Measurements from ENCODE around the gene EMC10. TPM values are rescaled to one million over a fixed set of nuclear protein-coding genes. Genes with fewer than 3 reads are reported as not detected.
"Not testable (repeated sequence)": the region's sequence is repeated elsewhere in the genome, so short reads cannot be mapped to it uniquely, and the experiment has no call there.

The EMC10 gene
- total RNA-seq, 2 experiments from 2014 or later, result 39.1 to 44.4 TPM

DNA sequence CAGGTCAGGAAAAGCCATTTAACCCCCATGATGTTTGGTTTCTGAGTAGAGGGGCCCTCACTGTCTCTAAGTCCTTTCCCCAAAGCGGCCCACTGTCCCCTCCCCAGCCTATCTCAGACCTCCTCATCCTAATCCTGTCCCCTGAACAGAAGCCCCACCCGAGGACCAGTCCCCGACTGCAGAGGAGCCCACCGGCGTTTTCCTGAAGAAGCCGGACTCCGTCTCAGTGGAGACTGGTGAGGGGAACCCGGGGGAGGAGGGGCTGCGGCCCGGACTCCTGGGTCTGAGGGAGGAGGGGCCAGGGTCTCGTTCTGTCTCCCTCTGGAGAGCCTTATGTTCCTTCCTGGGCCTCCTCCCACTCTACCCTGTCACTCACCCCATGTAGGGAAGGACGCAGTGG is 40.7 kb upstream of the EMC10 start:
- TF ChIP-seq CTCF (conservative IDR thresholded peaks at IDR 0.05; ENCODE audit: low read length), result no peak
- no peak for TF ChIP-seq EZH2phosphoT487 (IDR thresholded peaks at IDR 0.05; ENCODE audit: borderline replicate concordance, low read depth, low read length)
- H3K9me3 ChIP-seq (ENCODE audit: low read length), result no peaks in the 10 kb centered on the region
- BruUV-seq (replicated peaks), result no TSS peak
- no peak overlapping the region for H3K4me3 ChIP-seq (ENCODE audit: low read depth, low read length, poor library complexity, severe bottlenecking)
- ChIA-PET CTCF (ENCODE audit: unreplicated experiment) (interaction anchor here (0.5 kb wide), 1 partner anchor 24 kb away, joined by 3 read pairs; no protein-coding TSS in a partner anchor), POLR2A (no interaction called here)
- H3K4me1 ChIP-seq (ENCODE audit: insufficient read depth, low read length, poor library complexity, severe bottlenecking), result peaks cover 61% of the 10 kb centered on the region
- no peak overlapping the region for H2AFZ ChIP-seq (ENCODE audit: low read length)
- no peaks in the 10 kb centered on the region for H3K79me2 ChIP-seq (ENCODE audit: insufficient read depth, low read depth, low read length)
- peak overlapping the region; percentile 96 for H3K4me2 ChIP-seq (ENCODE audit: low read length)
- no peak for DNase-seq (ENCODE audit: low spot score)
- H3K36me3 ChIP-seq (ENCODE audit: insufficient read depth, low read length), result no peaks in the 10 kb centered on the region
- intact Hi-C loops (cut with micrococcal nuclease; ENCODE audit: unreplicated experiment), result no loop called here
- H4K20me1 ChIP-seq (ENCODE audit: insufficient read depth, low read length), result no peaks in the 10 kb centered on the region
- H3K27ac ChIP-seq (ENCODE audit: low read depth, low read length, poor library complexity, severe bottlenecking), result peak overlapping the region; percentile 87
- H3K9me2 ChIP-seq (ENCODE audit: insufficient read depth, low read length), result no peaks in the 10 kb centered on the region

DNA sequence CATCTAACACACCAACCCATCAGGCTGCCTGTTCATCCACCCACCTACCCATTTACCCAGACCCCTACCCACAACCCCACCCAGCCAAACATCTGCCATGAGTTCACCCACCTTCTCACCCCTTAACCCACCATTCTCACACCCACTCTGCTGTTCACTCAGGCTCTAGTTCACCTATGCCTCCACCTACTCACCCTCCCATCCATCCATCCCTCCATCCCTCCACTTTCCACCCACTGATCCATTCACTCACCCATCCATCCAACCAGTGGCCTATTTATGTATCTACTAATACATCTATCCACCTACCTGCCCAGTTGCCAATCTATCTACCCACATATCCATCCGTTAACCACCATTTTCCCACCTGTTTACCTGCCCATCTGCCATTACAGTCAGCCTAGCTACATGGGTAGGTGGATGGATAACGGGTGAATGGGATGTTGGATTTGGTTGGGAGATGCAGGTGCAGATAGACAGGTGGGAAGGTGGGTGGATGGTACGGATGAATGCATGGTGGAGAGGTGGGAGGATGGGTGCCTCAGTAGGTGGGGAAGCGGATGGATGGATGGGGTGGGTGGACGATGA is 38.4 kb upstream of the EMC10 start:
- no peaks in the 10 kb centered on the region for H3K9me2 ChIP-seq (ENCODE audit: insufficient read depth, low read length)
- intact Hi-C loops (cut with micrococcal nuclease; ENCODE audit: unreplicated experiment), result no loop called here
- ChIA-PET CTCF (ENCODE audit: unreplicated experiment) (no interaction called here), POLR2A (no interaction called here)
- H2AFZ ChIP-seq (ENCODE audit: low read length), result no peak overlapping the region
- BruUV-seq (replicated peaks), result no TSS peak
- H3K79me2 ChIP-seq (ENCODE audit: insufficient read depth, low read depth, low read length), result no peaks in the 10 kb centered on the region
- H3K27ac ChIP-seq (ENCODE audit: low read depth, low read length, poor library complexity, severe bottlenecking), result no peak overlapping the region
- peaks cover 42% of the 10 kb centered on the region for H3K4me1 ChIP-seq (ENCODE audit: insufficient read depth, low read length, poor library complexity, severe bottlenecking)
- no peaks in the 10 kb centered on the region for H4K20me1 ChIP-seq (ENCODE audit: insufficient read depth, low read length)
- no peak overlapping the region for H3K4me2 ChIP-seq (ENCODE audit: low read length)
- no peak overlapping the region for H3K4me3 ChIP-seq (ENCODE audit: low read depth, low read length, poor library complexity, severe bottlenecking)
- H3K9me3 ChIP-seq (ENCODE audit: low read length), result no peaks in the 10 kb centered on the region
- no peak for DNase-seq (ENCODE audit: low spot score)
- TF ChIP-seq CTCF (conservative IDR thresholded peaks at IDR 0.05; ENCODE audit: low read length) (no peak), EZH2phosphoT487 (IDR thresholded peaks at IDR 0.05; ENCODE audit: borderline replicate concordance, low read depth, low read length) (no peak)
- H3K36me3 ChIP-seq (ENCODE audit: insufficient read depth, low read length), result no peaks in the 10 kb centered on the region

GRCh38 chr19:50439130-50439529 is 37.2 kb upstream of the EMC10 start:
- H4K20me1 ChIP-seq (ENCODE audit: insufficient read depth, low read length); H2AFZ ChIP-seq (ENCODE audit: low read length); H3K79me2 ChIP-seq (ENCODE audit: insufficient read depth, low read depth, low read length); H3K9me3 ChIP-seq (ENCODE audit: low read length); BruUV-seq (replicated peaks); H3K36me3 ChIP-seq (ENCODE audit: insufficient read depth, low read length); intact Hi-C loops (cut with micrococcal nuclease; ENCODE audit: unreplicated experiment); H3K9me2 ChIP-seq (ENCODE audit: insufficient read depth, low read length); H3K27ac ChIP-seq (ENCODE audit: low read depth, low read length, poor library complexity, severe bottlenecking); DNase-seq (ENCODE audit: low spot score); CTCF ChIA-PET (ENCODE audit: unreplicated experiment); POLR2A ChIA-PET; H3K4me3 ChIP-seq (ENCODE audit: low read depth, low read length, poor library complexity, severe bottlenecking); H3K4me2 ChIP-seq (ENCODE audit: low read length): not testable (repeated sequence)
- H3K4me1 ChIP-seq (ENCODE audit: insufficient read depth, low read length, poor library complexity, severe bottlenecking), result peaks cover 31% of the 10 kb centered on the region
